Measurements from ENCODE around the gene CFAP45.

Gene CFAP45, protein sequence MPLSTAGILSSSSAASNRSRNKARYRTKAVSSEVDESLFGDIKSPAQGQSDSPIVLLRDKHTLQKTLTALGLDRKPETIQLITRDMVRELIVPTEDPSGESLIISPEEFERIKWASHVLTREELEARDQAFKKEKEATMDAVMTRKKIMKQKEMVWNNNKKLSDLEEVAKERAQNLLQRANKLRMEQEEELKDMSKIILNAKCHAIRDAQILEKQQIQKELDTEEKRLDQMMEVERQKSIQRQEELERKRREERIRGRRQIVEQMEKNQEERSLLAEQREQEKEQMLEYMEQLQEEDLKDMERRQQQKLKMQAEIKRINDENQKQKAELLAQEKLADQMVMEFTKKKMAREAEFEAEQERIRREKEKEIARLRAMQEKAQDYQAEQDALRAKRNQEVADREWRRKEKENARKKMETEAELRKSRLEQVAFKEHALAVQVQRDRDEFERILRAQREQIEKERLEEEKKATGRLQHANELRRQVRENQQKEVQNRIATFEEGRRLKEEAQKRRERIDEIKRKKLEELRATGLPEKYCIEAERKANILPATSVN

GRCh38 chr1:159900086-159900680 is at the start of gene CFAP45:
Gene CFAP45, minus strand, starts transcription at chr1:159900165. Its CDS starts 67 bp downstream, at chr1:159900098.
- no peak for DNase-seq (ENCODE audit: low read depth in 2 of 2)

GRCh38 chr1:159949123-159949522 is 49.2 kb upstream of the CFAP45 start:
- no peak for DNase-seq (ENCODE audit: low read depth in 2 of 2)

- DNase-seq (ENCODE audit: low read depth in 2 of 2): no peak
Measured at GRCh38 chr1:159947942-159948341, 48.0 kb upstream of the CFAP45 start.

- DNase-seq (ENCODE audit: low read depth in 2 of 2): no peak
Measured at GRCh38 chr1:159946242-159947187, 46.5 kb upstream of the CFAP45 start.

DNA sequence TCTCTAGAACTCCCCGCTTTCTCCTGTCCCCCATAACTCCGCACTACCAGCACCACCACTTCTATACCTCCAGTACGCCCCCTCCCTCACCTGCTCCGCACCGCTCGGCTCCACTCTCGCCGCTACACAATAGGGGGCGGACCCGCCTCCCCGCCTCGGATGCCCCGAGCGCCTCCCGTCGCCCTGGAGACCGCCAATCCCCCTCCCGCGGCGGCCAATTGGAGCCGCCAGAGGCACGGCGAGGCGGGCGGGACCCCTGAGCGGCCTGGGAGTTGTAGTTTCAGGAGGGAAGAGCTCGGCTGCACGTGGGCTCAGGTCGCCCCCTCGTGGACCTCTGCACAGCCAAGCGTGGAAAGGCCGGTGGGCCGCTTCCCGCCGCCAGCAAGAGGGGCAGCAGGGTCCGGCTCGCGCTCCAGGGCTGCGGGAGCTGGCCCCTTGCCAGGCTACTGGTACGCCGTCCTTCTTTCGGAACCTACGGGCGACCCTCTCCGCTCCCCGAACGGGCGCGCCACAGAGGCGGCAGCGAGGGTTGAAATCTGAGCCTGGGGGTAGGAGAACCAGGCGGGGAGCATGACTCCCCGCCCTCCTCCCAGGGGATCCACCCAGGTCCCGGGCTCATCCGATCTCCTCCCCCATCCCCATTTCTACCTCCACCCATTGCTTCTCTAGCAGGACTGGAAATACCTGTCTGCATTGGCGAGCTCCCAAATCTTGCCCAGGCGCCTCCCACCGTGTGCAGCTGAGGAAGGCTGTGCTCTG is 45.7 kb upstream of the CFAP45 start, which contains the start of gene IGSF9:
TSS of gene IGSF9 (minus strand) at position 131 of the 759 bp plus-strand sequence. CDS start 2,159 bp downstream, outside the sequence.
- DNase-seq (ENCODE audit: low read depth in 2 of 2): peak; percentile 61 to 68

DNA sequence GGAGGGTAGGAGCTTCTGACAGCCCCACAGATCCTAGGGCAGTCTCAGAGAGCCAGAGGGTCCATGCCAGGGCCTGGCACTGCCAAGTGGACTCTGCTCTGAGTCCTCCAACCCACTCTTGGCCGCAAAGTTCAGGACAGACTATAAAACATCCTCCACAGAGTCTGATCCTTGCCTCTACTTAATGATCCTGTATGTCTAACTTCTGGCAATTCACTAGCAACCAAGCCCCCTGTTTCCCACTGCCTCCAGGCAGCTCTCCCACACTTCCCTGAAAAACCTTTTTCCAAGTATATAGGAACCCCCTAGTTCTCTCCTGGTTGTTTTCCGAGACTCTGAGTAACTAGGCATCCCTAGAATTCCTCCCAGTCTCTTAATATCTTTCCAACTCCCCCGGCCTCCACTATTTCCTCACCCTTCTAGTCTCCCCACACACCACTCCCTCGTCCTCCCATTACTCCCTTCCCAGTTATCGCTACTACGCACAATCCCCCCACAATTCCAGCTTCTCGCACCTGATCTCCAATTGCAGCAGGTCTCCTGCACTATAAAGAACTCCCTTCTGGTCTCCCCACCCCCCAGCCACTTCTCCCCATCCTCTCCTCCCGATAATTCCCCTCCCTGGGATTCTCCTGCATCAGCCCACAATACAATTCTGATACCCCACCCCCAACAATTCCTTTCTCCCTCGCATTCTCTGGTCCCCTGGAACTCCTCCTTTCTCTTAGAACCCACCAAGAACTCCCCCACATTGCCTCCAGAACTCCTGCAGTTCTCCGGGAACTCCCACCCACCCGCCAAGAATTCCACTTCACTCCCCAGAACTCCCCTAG is 44.9 kb upstream of the CFAP45 start:
- no peak for DNase-seq (ENCODE audit: low read depth in 2 of 2)

GRCh38 chr1:159943908-159944622 is 44.1 kb upstream of the CFAP45 start:
- DNase-seq (ENCODE audit: low read depth in 2 of 2): no peak

- no peak for DNase-seq (ENCODE audit: low read depth in 2 of 2)
Measured at GRCh38 chr1:159943278-159943640, 43.3 kb upstream of the CFAP45 start.

- DNase-seq (ENCODE audit: low read depth in 2 of 2): no peak
Measured at GRCh38 chr1:159942632-159943277, 42.8 kb upstream of the CFAP45 start.

- DNase-seq (ENCODE audit: low read depth in 2 of 2): no peak
Measured at GRCh38 chr1:159941591-159942560, 41.9 kb upstream of the CFAP45 start.

DNA sequence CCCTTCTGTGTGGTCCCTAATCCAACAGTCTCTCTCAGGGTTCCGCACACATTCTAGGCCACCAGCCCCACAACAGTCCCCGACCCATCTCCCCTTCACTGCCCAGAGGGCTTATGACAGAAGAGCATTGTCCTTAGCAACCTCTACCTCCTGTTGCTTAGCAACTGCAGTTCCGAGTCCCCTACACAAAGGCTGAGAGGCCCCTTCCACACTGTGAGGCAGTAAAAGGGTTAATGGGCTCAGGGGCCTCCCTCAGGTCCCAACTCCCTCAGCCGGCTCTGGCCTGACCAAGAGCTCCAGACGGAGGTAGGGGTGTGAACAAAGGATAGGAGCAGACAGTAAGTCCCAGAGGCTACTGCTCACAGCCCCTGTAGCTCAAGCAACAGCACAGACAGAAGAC is 41.2 kb upstream of the CFAP45 start:
- DNase-seq (ENCODE audit: low read depth in 2 of 2): no peak

GRCh38 chr1:159940006-159940620 is 40.1 kb upstream of the CFAP45 start:
- no peak for DNase-seq (ENCODE audit: low read depth in 2 of 2)

- DNase-seq (ENCODE audit: low read depth in 2 of 2): no peak
Measured at GRCh38 chr1:159939678-159940002, 39.7 kb upstream of the CFAP45 start.

DNA sequence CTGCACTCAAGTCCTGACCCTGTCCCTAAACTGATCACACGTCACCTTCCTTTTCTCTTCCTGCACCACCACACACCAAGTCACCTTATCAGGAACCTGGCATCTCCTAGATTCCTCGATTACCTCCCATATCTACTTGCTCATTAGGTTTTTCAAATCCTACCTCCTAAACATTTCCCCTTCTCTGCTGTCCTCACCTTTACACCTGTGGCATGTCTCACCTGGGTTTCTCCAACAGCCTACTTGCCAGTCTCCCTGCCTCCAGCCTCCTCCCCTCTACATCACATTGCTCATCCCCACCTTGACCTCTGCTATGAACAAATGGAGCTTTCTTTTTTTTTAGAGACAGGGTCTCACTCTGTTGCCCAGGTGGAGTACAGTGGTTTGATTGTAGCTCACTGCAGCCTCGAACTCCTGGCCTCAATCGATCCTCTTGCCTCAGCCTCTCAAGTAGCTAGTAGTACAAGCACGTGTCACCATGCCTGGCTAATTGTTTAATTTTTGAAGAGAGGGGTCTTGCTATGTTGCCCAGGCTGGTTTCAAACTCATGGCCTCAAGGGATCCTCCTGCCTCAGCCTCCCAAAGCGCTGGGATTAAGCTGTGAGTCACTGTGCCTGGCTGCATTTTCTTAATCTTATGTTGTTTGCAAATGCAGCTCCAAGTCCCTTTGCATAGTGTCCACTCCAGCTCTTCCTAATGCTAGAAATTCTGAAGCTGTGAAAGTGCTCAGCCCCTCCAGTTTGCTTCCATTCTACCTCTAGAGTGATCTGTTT is 39.1 kb upstream of the CFAP45 start:
- no peak for DNase-seq (ENCODE audit: low read depth in 2 of 2)

DNA sequence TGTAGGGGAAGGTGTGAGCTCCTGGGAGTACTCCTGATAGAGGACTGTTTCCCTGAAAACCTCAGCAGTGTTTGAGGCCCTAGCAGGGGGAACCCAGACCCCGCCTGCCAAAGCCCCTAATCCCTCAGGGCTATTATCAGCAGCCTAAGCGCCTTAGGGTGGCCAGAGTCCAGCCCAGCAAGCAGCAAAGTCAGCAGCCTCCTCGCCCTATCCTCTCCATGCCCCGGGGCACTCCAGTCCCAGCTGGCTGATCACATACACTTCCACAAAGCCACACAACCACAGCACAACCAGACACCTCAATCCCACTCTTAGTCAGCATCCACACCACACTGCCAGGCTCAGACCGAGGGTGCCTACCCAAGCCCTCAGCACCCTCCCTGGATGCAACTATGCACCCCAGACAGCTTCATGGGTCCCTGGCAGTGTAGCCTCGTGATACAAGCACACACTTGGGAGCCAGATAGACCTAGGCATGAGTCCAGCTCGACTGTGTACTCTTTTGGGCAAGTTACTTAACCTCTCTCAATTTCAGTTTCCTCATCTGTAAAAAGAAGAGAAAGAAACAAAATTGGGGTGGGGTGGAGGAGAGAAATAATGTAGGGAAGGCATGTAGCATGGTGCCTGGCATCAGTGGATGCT is 38.4 kb upstream of the CFAP45 start:
- no peak for DNase-seq (ENCODE audit: low read depth in 2 of 2)

DNA sequence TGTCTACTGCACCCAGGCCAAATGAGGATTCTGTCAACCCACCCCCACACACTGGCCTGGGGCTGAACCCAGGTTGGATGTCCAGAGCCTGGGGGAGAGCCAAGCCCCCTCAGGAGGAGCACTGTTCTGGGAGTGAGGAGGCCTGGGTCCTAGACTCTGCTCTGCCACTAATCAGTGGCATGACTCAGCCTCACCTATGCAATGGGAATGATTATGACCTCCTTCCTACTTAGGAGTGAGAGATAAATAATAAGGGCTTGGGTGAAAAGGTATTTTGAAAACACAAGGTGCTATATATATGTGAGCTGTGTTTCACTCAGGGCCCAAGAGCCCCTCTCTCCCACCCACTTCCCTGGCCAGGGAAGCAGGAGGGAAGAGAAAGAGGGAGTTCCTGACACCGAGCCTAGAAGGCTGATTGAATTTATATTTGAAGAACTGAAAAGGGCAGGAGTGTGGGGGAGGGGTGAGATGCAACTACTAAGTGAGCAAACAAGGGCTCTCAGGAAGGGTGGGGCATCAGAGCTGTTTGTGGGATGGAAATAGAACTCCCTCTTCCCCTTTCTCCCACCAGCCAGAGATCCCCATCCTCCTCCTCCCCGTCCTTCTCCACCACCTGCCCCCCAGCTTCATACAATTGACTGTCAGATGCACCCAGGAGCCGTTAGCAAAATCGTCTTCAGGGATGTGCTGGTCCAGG is 37.2 kb upstream of the CFAP45 start:
- no peak for DNase-seq (ENCODE audit: low read depth in 2 of 2)
